ENCODE results near the gene HHIP.

Gene HHIP, protein sequence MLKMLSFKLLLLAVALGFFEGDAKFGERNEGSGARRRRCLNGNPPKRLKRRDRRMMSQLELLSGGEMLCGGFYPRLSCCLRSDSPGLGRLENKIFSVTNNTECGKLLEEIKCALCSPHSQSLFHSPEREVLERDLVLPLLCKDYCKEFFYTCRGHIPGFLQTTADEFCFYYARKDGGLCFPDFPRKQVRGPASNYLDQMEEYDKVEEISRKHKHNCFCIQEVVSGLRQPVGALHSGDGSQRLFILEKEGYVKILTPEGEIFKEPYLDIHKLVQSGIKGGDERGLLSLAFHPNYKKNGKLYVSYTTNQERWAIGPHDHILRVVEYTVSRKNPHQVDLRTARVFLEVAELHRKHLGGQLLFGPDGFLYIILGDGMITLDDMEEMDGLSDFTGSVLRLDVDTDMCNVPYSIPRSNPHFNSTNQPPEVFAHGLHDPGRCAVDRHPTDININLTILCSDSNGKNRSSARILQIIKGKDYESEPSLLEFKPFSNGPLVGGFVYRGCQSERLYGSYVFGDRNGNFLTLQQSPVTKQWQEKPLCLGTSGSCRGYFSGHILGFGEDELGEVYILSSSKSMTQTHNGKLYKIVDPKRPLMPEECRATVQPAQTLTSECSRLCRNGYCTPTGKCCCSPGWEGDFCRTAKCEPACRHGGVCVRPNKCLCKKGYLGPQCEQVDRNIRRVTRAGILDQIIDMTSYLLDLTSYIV

DNA sequence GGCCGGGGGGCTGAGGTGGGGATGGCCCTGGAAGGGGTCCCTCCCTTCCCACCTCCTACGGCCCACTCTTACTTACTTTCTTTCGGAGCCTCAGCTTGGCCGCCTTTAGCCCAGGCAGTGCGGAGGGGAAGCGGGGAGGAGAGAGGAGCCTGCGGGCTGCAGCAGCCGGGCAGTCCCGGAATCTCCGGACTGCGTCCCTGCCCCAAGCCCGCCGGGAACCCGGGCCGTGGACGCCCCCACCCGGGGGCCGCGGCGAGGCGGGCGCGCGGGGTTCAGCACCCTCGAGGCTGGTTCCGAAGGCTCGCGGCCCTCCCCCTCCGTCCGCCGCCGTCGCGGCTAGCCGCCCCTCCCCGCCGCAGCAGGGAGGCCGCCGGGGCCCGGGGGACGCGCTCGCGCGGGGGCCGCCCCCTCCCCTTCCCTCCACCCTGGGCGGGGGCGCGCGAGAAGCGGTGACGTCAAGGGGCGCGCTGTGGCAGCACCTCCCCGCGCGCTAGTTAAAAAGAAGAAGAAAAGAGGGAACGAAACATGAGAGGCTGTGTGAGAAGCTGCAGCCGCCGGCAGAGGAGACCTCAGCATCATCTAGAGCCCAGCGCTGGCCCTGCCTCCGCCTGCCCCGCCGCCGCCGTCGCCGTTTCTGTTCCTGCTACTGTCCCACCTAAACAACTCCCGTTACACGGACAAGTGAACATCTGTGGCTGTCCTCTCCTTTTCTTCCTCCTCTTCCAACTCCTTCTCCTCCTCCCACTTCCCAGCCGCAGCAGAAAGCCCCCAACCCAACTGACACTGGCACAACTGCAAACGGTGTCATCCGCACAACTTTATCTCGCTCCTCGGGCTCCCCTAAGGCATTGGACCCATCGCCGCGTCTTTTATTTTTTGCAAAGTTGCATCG lies at the start of gene HHIP:
TSS of gene HHIP (plus strand) at position 526 of the 892 bp plus-strand sequence. CDS start 520 bp downstream, outside the sequence.
- no peak for DNase-seq (ENCODE audit: low read depth in 2 of 2)

DNA sequence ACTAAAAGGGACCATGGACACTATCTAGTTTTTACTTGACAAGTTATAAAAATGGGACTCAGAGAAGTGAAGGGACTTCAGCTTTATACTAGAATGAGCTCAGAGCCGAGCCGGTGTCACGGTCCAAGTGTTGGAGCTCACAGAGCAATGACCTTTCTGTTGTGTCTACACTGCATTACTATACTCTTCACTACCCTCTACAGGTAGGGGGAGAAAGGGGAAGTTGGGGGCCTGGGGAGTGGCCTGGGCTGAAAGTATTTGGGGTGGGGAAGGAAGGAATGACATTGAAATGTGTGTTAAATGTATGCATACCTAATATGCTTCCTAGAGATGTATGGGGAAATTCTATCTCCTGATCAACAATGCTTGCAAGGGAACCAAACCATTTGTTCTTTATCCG lies 48.8 kb upstream of the HHIP start:
- DNase-seq (ENCODE audit: low read depth in 2 of 2) = no peak

DNA sequence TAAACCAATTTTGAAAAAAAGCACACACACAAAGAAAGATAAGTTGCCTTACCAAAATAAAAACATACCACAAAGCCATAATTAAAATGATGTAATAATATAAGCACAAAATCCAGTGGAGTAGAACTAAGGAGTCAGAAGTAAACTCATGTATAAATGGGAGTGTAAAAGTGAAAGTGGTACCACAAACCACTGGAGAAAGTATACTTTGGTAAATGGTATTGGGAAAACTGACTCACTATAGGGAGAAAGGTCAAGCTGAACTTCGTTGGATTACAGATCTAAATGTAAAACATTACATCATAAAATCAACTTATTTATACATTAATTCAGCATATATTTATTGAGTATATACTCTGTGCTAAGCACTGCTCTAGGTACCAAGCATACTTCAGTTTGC lies 46.3 kb upstream of the HHIP start:
- DNase-seq (ENCODE audit: low read depth in 2 of 2) = no peak

DNA sequence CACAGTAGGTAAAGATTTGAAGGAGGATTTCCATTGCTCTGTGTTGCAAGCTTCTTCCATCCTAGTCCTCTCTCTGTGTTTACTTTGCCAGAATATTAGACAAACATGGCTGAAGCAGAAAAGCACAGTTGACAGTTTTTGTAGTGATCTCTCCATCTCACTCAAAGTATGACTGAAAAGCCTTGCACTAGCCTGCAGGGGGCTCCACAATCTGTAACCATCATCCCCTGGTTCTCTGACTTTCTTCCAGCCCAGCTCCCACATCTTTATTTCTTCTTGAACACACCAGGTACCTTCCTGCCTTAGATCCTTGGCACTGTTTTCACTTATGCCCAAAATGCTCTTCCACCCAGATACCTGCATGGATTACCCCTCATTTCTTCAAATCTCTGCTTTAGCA lies 34.1 kb upstream of the HHIP start:
- DNase-seq (ENCODE audit: low read depth in 2 of 2) = no peak

DNA sequence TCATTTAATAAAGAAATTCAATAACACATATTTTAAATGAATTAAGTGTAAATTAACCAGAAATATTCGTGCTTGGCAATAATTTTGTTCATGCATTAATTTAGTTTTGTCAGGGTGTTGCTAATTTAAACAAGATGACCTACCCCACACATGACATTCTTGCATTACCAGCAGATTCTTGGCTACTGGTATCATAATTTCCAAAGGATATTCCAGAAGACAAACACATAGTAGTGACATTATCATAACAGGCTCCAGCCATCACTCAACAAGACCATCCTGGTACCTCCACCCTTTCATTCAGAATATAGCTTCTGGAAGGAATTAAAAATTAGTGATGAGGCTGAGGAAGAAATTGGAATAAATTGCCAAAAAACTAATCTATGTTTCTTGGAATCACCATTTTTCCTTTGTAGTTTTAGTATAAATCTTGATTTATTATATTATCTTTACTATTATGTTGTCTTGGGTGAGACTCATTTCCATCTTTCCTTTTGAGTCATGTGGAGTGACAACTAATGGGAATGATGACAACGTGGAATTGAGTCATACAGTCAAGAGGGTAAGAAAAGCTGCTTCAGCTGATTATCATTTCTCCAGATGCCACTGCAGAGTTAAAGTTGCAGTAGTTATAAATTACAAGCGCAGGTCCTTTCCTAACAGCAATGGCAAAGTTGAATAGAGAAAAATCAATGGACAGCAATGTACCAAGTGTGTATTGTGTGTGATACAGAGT lies 30.9 kb upstream of the HHIP start:
- peak in 1 of 2 experiments; percentile 12 for DNase-seq (ENCODE audit: low read depth in 2 of 2)

DNA sequence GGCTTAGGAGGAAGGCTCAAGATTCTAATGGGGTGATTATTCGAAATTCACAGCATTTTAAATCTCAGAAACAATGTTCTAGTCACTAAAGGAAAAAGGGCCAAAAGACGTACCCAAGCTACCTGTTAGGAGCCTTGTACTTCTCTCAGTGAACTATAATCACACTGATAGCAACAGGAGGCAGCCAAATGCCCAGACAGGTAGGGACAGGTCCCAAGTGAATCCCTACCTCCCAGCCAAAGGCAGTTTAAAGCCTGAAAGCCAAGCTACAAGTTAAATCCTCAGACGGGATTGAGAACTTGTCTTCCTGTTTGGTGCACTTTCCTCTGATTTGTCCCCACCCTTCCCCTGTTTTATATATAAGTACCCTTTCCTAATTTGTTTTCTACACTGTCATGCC lies 24.3 kb upstream of the HHIP start:
- no peak for DNase-seq (ENCODE audit: low read depth in 2 of 2)

DNA sequence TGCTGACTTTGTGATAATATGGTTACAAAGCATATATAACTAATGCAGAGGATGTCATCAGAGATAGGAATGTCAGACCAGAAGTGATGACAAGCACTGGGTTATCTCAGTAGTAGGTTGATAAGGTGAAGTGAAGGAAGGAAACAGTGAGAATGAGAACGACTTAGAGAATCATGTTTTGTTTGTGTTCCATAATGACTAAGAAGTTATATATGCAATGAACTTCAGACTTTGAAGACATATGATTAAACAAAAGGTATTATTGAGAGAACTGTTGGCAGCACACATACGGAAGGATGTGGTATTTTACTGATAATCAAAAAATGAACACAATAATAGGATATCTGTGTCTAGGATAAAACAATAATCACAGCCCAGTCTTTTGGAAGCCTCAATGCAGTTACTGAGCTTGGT lies 18.3 kb upstream of the HHIP start:
- no peak for DNase-seq (ENCODE audit: low read depth in 2 of 2)

DNA sequence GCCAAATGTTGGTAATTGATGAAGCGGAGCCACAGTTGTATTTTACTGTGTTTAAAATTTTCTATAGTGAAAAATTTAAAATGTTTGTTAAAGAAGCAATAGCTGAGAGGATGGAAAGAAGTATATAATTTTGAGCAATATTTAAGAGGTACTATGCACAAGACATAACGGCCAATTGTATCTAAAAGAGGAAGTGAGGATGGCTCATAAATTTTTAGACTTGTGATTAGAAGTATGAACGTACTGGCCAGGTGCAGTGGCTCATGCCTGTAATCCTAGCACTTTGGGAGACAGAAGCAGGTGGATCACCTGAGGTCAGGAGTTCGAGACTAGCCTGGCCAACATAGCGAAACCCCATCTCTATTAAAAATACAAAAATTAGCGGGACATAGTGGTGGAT lies 12.7 kb upstream of the HHIP start:
- DNase-seq (ENCODE audit: low read depth in 2 of 2) = no peak

DNA sequence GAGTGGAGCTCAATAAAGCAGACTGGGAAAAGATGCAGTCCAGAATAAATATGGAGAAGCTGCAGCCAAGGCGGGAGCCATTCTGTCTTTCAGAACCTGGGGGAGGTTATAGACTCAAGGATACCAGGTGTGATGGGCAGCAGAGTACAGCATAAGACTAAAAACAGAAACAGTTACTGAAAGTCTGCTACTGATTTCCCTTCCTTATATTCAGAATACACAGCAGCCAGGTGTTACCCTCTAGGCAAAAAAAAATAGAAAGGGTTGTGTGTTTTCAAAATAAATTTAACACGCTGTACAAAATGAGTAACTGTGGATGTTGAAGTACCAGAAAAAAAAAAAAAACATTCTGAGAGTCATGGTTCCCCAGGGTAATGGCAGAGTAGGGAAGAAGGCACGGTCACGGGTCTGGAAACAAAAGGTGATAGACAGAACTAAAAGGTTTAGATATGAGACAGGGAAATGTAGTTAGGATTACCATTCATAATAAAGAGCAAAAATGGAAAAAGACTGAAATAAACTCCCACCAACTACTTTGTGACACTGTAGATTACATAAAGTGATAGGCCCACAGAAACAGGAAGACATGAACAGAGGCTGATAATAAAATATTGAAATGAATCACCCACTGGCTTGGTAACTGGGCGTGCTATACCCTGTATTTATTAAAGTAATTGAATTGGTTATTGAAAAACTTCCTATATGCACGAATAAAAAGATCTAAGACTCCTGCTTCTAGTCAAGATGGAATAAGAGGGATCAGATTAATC lies 10.8 kb upstream of the HHIP start:
- no peak for DNase-seq (ENCODE audit: low read depth in 2 of 2)

DNA sequence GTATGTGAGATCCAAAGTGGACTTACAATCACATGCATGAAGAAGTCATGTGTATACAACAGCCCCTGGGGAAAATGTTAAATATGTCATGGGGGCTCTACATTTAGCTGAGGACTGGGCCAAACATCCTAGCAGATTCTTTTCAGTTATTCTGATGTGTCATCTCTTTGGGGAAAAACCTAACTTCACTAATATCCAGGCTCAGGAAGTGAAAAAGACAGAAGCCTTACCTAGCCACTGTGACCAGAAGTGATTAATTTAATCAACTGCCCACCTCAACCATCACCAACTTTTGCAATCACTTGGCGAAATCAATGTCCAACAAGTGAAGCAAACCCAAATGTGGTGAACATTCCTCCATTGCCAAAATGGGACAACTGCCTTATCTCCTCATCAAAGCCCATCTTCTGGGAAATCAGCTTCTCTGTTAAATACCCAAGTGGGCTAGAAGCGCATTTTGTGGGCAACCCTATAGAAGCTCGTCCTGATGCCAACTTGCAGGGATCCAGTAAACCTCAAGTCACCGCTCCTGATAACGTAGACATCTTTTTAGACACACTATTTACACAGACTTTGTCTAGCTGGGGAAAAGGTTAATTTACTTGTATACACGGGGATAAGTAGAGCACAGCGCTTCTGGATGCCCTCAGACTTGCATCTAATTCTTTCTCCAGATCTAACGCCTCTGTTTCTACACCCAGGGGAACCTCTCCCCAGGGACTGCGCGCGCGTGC lies 1.4 kb upstream of the HHIP start:
- no peak for DNase-seq (ENCODE audit: low read depth in 2 of 2)

DNA sequence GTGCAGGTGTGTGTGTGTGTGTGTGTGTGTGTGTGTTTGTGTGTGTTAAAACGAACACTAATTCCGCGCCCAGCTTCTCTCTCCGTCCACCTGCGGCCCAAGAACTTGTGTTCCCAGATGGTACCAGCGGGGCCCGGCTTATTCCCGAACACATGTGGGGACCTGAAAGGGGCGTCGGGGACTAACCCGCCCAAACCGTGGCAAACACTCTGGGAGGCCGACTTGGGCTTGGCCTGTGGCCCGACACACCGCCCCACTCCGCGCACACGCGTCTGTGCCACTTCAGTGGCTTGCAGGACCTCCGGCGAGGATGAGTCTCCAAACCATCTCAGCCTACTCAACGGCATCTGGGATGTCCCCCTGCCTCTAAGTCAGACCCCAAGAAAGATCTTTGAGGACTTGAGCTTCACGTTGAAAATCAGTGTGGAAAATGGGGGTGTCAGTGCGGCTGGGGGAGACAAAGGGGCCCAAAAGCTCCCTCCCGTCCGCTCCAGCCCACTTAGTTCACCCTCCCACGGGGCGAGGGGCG lies 790 bp upstream of the HHIP start:
- no peak for DNase-seq (ENCODE audit: low read depth in 2 of 2)

DNA sequence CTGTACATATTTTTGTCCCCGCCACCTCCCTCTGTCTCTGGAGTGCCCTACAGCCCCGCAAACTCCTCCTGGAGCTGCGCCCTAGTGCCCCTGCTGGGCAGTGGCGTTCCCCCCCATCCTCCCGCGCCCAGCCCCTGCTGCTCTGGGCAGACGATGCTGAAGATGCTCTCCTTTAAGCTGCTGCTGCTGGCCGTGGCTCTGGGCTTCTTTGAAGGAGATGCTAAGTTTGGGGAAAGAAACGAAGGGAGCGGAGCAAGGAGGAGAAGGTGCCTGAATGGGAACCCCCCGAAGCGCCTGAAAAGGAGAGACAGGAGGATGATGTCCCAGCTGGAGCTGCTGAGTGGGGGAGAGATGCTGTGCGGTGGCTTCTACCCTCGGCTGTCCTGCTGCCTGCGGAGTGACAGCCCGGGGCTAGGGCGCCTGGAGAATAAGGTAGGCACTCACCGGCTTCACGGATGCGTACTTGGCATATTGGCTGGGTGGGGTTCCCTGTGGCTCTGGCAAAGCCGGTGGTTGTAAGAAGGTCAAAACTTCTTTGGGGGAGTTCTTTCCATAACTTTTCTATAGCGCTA lies 653 bp downstream of the HHIP start:
- no peak for DNase-seq (ENCODE audit: low read depth in 2 of 2)

DNA sequence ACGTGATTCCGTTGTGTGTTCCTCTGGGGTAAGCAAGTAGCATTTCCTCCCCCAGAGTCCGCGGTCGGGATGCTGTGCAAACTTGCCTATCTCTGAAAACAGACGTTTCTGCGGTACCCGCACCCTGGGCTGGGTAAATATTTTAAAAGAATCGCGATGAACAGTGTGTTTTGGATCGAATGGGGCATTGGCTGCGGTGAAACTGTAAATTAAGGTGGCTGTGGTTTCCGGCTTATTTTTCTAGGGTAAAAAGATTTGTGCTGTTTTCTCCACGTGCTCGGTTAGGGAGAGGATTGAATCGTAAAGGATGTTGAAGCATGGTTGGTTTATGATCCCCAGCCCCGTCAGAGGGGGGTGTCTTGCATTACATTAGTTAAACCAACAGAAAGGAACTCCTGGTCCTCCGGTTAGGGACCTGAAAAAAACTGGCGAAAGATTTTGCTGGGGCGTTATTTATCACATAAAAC lies 1.2 kb downstream of the HHIP start:
- no peak for DNase-seq (ENCODE audit: low read depth in 2 of 2)

DNA sequence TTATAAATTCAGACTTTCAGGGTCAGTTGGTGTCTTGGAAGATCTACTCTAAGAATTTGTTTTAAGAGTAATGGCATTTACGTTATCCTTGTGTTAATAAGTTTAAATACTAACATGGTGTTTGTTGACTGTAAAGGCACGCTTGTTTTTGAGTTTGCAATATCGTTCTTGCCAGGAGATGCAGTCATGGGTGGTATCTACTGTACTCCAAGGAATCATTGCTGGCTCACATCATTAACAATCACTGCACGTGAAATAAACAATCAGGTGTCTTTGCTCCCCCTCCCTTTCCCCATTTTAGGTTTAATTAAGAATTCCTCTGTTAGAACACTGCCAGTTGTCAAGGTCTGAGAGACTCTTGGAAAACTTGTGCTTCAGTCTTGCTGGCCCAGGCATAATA lies 1.6 kb downstream of the HHIP start:
- DNase-seq (ENCODE audit: low read depth in 2 of 2) = no peak

DNA sequence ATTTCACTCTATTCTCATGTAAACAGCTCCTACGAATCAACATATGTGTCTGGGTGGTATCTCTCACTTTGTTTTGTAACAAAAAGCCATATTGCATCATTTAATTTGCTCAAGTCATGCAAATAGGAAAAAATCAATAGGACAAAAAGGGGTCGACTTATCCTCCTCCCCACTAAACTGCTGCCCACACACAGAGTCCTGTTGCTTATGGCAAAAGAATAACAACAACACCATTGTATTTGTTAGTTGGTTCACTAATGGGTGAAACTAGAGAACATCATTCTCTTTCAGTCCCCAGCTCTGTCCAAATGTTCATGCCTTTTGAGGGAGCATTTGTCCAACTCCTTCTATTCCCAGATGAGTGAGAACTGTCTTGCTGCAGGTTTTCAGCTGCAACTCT lies 2.1 kb downstream of the HHIP start:
- no peak for DNase-seq (ENCODE audit: low read depth in 2 of 2)

DNA sequence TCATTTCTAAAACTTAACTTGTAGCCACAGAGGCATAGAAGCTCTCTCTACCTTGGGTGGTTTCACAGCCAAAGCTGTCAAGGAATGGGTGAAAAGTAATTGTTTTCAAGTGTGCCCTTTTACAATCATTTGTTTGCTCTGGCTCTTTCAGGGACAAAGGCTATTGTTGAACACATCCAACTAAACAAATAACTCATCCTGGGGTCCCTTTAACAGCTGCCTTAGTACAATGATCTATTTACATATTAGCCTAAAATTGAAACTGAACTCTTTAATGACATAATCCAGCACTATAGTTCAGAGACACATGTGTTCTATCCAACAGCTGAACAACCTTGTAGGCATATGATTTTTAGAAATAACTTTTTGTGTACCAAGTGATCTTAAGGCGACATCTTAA lies 3.7 kb downstream of the HHIP start:
- no peak for DNase-seq (ENCODE audit: low read depth in 2 of 2)

DNA sequence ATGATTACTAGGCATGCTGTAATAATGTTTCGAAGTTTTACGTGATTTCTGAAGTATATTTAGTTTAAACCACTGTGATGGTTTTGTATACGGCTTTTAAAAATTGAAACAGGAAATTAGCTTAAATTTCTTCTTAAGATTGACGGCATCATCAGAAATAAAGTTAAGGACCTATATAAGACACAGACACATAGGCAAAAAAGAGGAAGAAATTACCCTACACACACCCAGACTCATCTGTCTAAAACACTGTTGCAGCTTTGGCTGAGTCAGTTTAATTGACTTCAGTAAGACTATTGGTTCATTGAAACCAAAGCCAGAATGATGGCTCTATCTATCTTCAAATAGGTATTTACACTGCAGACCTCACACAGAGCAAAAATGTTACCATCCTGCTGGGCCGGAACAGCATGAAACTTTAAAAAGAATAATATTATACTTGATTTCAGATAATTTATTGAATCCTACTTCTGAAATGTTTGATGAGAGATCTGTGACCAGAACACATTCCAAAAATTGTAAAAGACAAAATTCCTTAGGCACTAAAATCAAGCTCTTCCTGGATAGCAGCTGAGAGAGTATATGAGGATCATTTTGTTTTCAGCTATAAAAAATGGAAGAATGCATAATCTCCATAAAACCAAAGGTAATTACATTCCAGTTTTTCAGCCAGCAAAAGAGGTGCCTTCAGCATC lies 4.5 kb downstream of the HHIP start:
- DNase-seq (ENCODE audit: low read depth in 2 of 2) = no peak

DNA sequence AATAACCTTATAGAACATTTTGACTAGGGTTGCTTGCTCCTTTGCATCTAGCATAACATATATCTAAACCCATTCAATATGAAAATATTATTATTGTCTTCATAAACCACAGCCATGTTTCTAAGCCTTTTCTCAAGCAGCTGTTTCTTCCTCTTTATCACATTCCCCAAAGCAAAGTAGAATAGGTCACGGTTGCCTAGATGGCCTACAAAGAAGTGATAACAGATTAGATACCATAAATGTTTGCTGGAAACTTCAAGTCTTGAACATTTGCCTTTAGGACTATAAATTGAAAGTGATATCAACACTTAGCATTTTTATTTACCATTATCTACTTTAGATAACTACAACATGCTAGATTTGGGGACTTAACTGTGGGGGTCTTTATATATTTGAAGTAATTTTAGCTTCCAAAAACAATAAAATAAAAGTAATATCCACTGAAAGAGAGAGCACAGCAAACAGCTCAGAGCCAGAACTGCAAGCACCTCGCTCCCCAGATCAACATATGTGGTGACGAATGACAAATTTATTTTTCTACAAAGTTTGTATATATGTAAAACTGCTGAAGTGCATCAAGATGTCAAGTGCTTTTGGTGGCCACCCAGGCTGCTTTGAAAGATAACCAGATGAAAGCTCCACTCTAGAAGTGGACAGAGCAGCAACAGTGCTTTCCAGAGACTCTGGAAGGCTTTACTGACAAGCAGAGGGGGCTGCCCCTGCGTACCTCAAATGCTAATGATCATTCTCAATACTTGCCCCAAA lies 8.0 kb downstream of the HHIP start:
- no peak for DNase-seq (ENCODE audit: low read depth in 2 of 2)
